ENCODE measurements around the gene CHD1.
A peak's percentile ranks its signal among the peaks of the same experiment; 100 is the strongest.

Gene CHD1

DNA sequence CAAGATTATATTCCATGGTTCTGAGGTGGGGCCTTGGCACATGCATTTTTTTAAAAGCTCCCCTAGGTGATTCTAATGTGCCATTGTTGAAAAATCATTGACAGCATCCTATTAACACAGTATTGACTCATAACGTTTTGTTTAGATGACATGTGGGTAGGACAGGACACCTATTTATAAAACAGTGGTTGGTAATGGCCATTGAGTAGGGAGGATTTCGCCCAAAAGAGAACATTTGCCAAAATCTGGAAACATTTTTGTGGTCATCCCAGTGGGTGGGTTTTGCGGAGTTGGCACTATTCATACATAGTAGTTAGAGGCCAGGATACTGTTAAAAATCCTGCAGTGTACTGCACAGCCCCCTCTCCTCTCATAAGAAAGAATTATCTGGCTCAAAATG lies 6.4 kb upstream of the CHD1 start:
- no peak for DNase-seq

- no peak for DNase-seq
Observed at GRCh38 chr5:98934546-98934945, 5.7 kb upstream of the CHD1 start.

GRCh38 chr5:98933445-98934072 lies 4.8 kb upstream of the CHD1 start:
- DNase-seq, result no peak

GRCh38 chr5:98930972-98931762 lies 2.4 kb upstream of the CHD1 start:
- no peak for DNase-seq

GRCh38 chr5:98929710-98930298 lies 997 bp upstream of the CHD1 start:
- no peak for DNase-seq

DNA sequence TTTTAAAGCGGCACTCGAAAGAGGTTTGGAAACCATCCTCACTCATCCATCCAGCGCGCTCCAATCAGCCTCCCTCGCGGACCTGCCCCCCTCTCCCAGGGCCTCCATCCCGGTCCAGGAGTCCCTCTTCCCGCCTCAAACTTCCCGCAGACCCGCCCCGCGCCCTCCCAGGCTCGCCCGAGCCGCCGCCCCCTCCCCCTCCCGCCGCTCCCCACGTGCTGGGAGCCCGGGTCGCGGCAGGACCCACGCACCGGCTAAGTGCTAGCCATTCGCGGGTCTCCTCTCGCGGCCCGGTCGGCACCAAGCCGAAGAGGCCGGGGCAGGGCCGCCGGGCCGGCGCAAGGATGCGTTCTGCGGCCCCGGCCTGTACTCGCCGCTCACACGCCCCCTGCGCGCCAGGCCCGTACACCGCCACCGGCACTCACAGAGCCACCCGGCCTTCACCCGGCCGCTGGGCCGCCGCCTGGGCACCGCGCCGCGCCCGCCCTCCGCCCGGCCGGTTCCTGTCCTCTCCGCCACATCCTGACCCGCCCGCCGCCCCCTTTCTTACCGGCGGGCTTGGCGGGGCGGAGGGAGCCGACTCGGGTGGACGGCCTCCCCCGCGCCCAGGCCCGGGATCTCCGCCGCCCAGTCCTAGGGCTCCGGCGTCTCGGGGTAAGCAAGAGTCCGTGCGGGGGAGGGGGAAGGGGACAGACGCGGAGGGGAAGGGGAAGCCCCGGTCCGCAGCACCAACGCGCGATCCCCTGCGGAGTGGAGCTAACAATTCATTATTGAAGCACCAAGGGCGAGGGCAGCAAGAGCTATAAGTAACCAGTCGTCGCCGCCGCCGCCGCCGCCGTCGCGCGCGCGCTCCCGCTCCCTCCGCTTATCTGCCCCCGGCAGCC lies 576 bp downstream of the CHD1 start:
- peak in 3 of 4 experiments; percentile 17 to 40 (median 28) for DNase-seq

DNA sequence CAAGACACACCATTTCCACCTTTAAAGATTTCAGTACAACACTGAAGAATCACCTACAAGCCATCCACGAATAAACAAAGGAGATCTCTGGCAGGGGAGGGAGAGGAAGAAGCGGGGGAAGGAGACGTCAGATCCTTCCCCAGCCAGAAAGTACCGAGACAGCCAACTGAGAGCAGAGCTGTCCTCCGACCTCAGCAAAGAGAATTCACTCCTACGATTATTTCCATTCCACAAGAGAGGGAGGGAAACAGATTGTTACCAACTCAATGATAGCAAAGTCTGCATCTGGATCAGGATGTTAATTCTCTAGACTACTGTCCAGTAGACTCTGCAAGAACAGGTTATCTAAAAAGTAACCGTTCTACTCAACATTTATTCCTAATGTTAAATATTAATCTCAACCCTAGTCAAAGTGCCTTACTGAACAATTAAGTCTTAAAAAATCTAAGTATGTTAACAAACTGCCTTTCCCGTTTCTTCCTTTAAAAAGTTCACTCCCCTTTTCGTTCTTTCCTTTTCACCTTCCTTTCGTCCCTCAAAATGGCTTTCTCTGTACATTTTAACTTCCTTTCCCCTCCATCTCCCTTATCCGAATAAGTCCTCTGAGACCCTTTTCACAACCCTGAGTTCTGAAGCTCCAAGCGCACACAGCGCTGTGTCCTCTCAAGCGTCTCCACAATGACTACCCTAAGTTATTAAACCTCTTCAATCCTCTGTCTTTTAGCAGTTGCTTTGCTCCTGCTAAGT lies 1.4 kb downstream of the CHD1 start:
- DNase-seq, result peak in 3 of 4 experiments; percentile 2 to 36 (median 6)

GRCh38 chr5:98923966-98924365 lies 4.8 kb downstream of the CHD1 start:
- DNase-seq, result no peak

GRCh38 chr5:98921947-98922505 lies 6.8 kb downstream of the CHD1 start:
- no peak for DNase-seq

- no peak for DNase-seq
Observed at GRCh38 chr5:98917433-98917832, 11.4 kb downstream of the CHD1 start.

- no peak for DNase-seq
Observed at GRCh38 chr5:98916540-98916939, 12.3 kb downstream of the CHD1 start.

GRCh38 chr5:98913911-98914310 lies 14.9 kb downstream of the CHD1 start:
- DNase-seq, result no peak

DNA sequence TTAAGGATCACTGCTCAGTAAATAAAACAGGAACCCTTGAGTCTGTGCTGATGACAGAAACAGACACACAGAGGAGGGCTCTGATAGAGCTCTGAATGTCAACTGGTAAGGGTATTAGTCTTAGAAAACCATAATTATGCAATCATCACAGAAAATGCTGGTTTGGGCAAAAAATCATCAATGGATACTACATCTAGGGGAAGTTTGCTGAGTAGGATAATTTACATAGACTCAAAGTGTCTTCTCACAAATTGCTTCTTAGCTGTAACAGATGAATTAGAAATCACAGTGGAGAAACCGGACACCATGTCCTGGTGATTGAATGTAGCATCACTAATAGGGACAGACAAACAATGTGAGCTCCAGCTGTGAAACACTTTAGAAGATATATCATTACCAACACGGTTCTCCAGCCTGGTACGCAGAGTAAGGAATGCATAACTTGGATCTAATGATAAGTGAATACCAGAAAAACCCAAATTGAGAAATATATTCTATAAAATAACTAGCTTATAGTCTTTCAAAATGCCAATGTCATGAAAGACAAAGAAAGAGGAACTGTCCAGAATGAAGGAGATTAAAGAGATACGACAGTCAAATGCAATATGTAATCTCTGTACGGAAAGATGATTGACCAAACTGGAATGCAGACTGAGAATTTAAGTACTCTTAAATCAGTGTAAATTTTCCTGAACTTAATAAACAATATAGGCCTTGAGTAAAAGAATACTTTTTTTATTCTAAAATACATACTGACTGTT lies 17.3 kb downstream of the CHD1 start:
- DNase-seq, result no peak

GRCh38 chr5:98909363-98909762 lies 19.4 kb downstream of the CHD1 start:
- DNase-seq, result no peak

GRCh38 chr5:98907951-98908350 lies 20.9 kb downstream of the CHD1 start:
- DNase-seq, result no peak

DNA sequence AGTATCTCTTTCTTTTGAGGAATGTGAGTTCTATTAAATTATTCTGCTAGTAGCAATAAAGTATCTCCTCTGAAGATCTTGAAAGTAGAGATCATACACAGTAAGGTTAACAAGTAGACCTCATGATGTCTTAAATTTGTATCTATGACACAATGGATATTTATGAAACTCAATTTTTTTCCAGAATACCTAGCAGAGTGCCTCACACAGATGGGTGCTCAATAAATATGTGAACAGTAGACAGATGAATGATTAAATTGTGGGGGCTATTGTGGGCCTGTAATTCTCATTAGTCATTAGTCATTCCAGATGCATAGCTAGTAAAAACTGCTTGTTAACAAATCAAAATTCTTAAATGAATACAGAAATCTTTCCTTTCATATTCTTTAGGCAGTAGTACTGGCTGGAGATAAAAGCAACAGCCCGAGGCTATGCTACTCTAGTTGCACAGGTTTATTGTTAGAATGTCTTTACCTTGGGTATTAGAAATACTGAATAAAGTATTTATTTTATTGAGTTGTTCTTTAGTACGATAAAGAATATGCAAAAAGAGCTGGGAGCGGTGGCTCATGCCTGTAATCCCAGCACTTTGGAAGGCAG lies 22.0 kb downstream of the CHD1 start:
- DNase-seq, result no peak

- DNase-seq, result no peak
Observed at GRCh38 chr5:98905857-98906688, 22.7 kb downstream of the CHD1 start.

- no peak for DNase-seq
Observed at GRCh38 chr5:98904780-98905179, 24.0 kb downstream of the CHD1 start.

DNA sequence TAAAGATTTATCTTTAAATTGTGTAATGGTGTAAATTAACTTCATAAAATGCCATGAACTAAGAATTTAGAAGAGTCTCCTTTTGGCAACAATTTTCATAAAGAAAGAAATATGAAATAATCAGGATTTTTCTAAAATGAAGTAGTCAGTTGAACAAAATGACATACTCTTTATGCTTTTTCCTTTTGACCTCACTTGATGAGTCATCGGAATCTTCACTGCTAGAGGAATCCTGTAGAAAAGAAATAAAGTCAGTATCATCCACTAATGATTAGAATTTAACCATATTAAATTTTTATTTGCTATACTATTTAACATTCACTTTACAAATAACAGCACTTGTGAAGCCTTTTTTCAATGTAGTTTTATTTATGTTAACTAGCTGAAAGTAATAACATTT lies 26.1 kb downstream of the CHD1 start:
- no peak for DNase-seq

- DNase-seq, result no peak
Observed at GRCh38 chr5:98899456-98899855, 29.4 kb downstream of the CHD1 start.

Data from activated naive CD4-positive, alpha-beta T cell (primary cell).